HepG2 (cell line): Measurements from ENCODE around the gene CXCL17. TPM values are rescaled to one million over a fixed set of nuclear protein-coding genes. Genes with fewer than 3 reads are reported as not detected.

Experiments used
- ARID4A ChIP-seq: sonication (generic); formaldehyde crosslinking; IDR thresholded peaks from 2 replicates; pipeline ENCODE4 v1.5.0; 2020; ENCODE audit warnings: mild to moderate bottlenecking, missing genetic modification reagents, borderline replicate concordance
- CEBPG ChIP-seq: IDR thresholded peaks from 2 replicates; pipeline ENCODE4 v1.6.1; 2016
- LCORL ChIP-seq, 2 experiments: fragments of 450-650 bp in 1 of 2; sonication (generic) in 1 of 2; formaldehyde crosslinking in 1 of 2; IDR thresholded peaks; 2 replicates each; pipeline versions ENCODE4 v1.5.0 to v1.6.1; 2017 to 2020; ENCODE audit warnings: antibody characterized with exemption in 1 of 2, missing genetic modification reagents in 1 of 2
- NFE2L2 ChIP-seq: fragments of 150-350 bp; IDR thresholded peaks from 2 replicates; pipeline ENCODE4 v1.6.1; 2014; ENCODE audit warnings: low read length
- SAP130 ChIP-seq: IDR thresholded peaks from 2 replicates; pipeline ENCODE4 v1.6.1; 2016; ENCODE audit warnings: low read depth
- STAT5B ChIP-seq: sonication (generic); formaldehyde crosslinking; IDR thresholded peaks from 2 replicates; pipeline ENCODE4 v1.4.0; 2020; ENCODE audit warnings: missing genetic modification reagents
- TEAD3 ChIP-seq: optimal IDR thresholded peaks from 2 replicates; pipeline ENCODE3; 2016; ENCODE audit warnings: borderline replicate concordance
- ZNF160 ChIP-seq: sonication (generic); formaldehyde crosslinking; IDR thresholded peaks from 2 replicates; pipeline ENCODE4 v1.8.0; 2022; ENCODE audit warnings: mild to moderate bottlenecking, inconsistent platforms, missing genetic modification reagents
- ZNF773 ChIP-seq: sonication (generic); formaldehyde crosslinking; IDR thresholded peaks from 2 replicates; pipeline ENCODE4 v1.4.0; 2020; ENCODE audit warnings: missing genetic modification reagents, borderline replicate concordance
- ZZZ3 ChIP-seq: sonication (generic); formaldehyde crosslinking; IDR thresholded peaks from 2 replicates; pipeline ENCODE4 v1.4.0; 2020; ENCODE audit warnings: missing genetic modification reagents, mild to moderate bottlenecking, borderline replicate concordance
- polyA plus RNA-seq, 8 experiments: library from polyadenylated mRNA; depleted of rRNA in 3 of 8; stranded (reverse) in 7 of 8; unstranded in 1 of 8; fragments of >200 nt; fragmentation: Illumina TruSeq in 4 of 8; extraction: Trizol in 4 of 8; gene quantifications; 2 replicates each; pipeline versions ENCODE4 v1.2.1 to v1.2.3, GENCODE V29; 2011 to 2016; ENCODE audit warnings: low read depth in 4 of 8, missing spikeins in 1 of 8, mixed read lengths in 1 of 8; ENCODE audit not compliant: insufficient read depth in 1 of 8
- total RNA-seq, 5 experiments: library from RNA; depleted of rRNA; stranded (reverse); fragments of >200 nt; fragmentation: Illumina TruSeq; extraction: Trizol; gene quantifications; 2 replicates each; pipeline ENCODE4 v1.2.3, GENCODE V29; 2016; ENCODE audit warnings: low read depth in 1 of 5
- TF ChIP-seq, protein P1 (sequence below): IDR thresholded peaks from 2 replicates; pipeline ENCODE4 v1.6.1; 2016

The CXCL17 gene
- total and polyA plus RNA-seq, 2 of the 13 experiments (the other 11 are each of a cell fraction or from before 2014, with no cell fraction given), result 0.12 TPM; not detected in 1

- TF ChIP-seq LCORL (IDR thresholded peaks at IDR 0.05) (no peak), LCORL (CRISPR knock-in tag; IDR thresholded peaks at IDR 0.05) (0 out of 2 replicates have a peak, but pooled peaks have one; percentile 33), ZNF160 (CRISPR knock-in tag) (no peak), ARID4A (CRISPR knock-in tag) (no peak; the same call in 1 of the 2 replicates), ZZZ3 (no peak), SAP130 (peak; percentile 12; the same call in 1 of the 2 replicates), ZNF773 (CRISPR knock-in tag) (no peak), TEAD3 (CRISPR knock-in tag) (peak; percentile 27), STAT5B (CRISPR knock-in tag) (no peak), CEBPG (CRISPR knock-in tag) (0 out of 2 replicates have a peak, but pooled peaks have one; percentile 57), NFE2L2 (no peak)
- TF ChIP-seq, protein P1, sequence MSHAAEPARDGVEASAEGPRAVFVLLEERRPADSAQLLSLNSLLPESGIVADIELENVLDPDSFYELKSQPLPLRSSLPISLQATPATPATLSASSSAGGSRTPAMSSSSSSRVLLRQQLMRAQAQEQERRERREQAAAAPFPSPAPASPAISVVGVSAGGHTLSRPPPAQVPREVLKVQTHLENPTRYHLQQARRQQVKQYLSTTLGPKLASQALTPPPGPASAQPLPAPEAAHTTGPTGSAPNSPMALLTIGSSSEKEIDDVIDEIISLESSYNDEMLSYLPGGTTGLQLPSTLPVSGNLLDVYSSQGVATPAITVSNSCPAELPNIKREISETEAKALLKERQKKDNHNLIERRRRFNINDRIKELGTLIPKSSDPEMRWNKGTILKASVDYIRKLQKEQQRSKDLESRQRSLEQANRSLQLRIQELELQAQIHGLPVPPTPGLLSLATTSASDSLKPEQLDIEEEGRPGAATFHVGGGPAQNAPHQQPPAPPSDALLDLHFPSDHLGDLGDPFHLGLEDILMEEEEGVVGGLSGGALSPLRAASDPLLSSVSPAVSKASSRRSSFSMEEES, result no peak
Measured at GRCh38 chr19:42441049-42441445, 1.7 kb downstream of the CXCL17 start (continued).
